ENCODE measurements around the gene SORCS3. TPM values are rescaled to one million over a fixed set of nuclear protein-coding genes. Genes with fewer than 3 reads are reported as not detected.

The SORCS3 gene
- total and polyA plus RNA-seq, 4 donors = 0.93 TPM; not detected in 3

GRCh38 chr10:105145711-105146110 lies 504.6 kb downstream of the SORCS3 start:
- Histone ChIP-seq H3K9ac (ENCODE audit: low read depth in 1 of 2, low read length in 2 of 2) (no peak overlapping the region), H3K9me3 (ENCODE audit: control insufficient read depth in 4 of 4, low read length in 3 of 4) (no peaks in the 10 kb centered on the region), H3K4me1 (ENCODE audit: control insufficient read depth in 4 of 4, insufficient read depth in 4 of 4, low read length in 3 of 4) (no peaks in the 10 kb centered on the region), H3K27me3 (ENCODE audit: control insufficient read depth in 4 of 4, insufficient read depth in 4 of 4, low read length in 3 of 4) (no peaks in the 10 kb centered on the region), H3K4me3 (ENCODE audit: low read depth in 1 of 3, low read length in 3 of 3) (no peak overlapping the region), H3K27ac (ENCODE audit: low read depth in 1 of 2, low read length in 2 of 2) (no peak overlapping the region), H3K36me3 (ENCODE audit: control insufficient read depth in 4 of 4, insufficient read depth in 3 of 4, low read depth in 1 of 4, low read length in 3 of 4) (no peaks in the 10 kb centered on the region)
- TF ChIP-seq YY1 (IDR thresholded peaks at IDR 0.05) (no peak), RXRA (IDR thresholded peaks at IDR 0.05) (no peak), GABPA (IDR thresholded peaks at IDR 0.05 in 1 of 2, conservative IDR thresholded peaks at IDR 0.05 in 1 of 2) (no peak), NR2F2 (IDR thresholded peaks at IDR 0.05) (no peak), EGR1 (IDR thresholded peaks at IDR 0.05; ENCODE audit: low read depth in 2 of 2) (no peak), SP1 (IDR thresholded peaks at IDR 0.05) (no peak), REST (IDR thresholded peaks at IDR 0.05) (no peak), FOXA2 (IDR thresholded peaks at IDR 0.05) (no peak), RAD21 (IDR thresholded peaks at IDR 0.05) (no peak), HNF4A (conservative IDR thresholded peaks at IDR 0.05) (no peak), TAF1 (conservative IDR thresholded peaks at IDR 0.05) (no peak), FOXA1 (IDR thresholded peaks at IDR 0.05) (no peak), HNF4G (IDR thresholded peaks at IDR 0.05) (no peak), JUND (IDR thresholded peaks at IDR 0.05) (no peak)
- TF ChIP-seq, protein P1, sequence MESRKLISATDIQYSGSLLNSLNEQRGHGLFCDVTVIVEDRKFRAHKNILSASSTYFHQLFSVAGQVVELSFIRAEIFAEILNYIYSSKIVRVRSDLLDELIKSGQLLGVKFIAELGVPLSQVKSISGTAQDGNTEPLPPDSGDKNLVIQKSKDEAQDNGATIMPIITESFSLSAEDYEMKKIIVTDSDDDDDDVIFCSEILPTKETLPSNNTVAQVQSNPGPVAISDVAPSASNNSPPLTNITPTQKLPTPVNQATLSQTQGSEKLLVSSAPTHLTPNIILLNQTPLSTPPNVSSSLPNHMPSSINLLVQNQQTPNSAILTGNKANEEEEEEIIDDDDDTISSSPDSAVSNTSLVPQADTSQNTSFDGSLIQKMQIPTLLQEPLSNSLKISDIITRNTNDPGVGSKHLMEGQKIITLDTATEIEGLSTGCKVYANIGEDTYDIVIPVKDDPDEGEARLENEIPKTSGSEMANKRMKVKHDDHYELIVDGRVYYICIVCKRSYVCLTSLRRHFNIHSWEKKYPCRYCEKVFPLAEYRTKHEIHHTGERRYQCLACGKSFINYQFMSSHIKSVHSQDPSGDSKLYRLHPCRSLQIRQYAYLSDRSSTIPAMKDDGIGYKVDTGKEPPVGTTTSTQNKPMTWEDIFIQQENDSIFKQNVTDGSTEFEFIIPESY (IDR thresholded peaks at IDR 0.05) = no peak
- TF ChIP-seq, protein P2, sequence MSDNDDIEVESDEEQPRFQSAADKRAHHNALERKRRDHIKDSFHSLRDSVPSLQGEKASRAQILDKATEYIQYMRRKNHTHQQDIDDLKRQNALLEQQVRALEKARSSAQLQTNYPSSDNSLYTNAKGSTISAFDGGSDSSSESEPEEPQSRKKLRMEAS (IDR thresholded peaks at IDR 0.05) = no peak
- TF ChIP-seq, protein P3, sequence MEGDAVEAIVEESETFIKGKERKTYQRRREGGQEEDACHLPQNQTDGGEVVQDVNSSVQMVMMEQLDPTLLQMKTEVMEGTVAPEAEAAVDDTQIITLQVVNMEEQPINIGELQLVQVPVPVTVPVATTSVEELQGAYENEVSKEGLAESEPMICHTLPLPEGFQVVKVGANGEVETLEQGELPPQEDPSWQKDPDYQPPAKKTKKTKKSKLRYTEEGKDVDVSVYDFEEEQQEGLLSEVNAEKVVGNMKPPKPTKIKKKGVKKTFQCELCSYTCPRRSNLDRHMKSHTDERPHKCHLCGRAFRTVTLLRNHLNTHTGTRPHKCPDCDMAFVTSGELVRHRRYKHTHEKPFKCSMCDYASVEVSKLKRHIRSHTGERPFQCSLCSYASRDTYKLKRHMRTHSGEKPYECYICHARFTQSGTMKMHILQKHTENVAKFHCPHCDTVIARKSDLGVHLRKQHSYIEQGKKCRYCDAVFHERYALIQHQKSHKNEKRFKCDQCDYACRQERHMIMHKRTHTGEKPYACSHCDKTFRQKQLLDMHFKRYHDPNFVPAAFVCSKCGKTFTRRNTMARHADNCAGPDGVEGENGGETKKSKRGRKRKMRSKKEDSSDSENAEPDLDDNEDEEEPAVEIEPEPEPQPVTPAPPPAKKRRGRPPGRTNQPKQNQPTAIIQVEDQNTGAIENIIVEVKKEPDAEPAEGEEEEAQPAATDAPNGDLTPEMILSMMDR (IDR thresholded peaks at IDR 0.05; ENCODE audit: low read depth, low read length, missing input control) = no peak
- DNase-seq (ENCODE audit: low spot score) = no peak
- WGBS = 54% methylated on average over 2 of the region's 2 CpGs

- Histone ChIP-seq H3K27ac (ENCODE audit: low read depth in 1 of 2, low read length in 2 of 2) (no peak overlapping the region), H3K36me3 (ENCODE audit: control insufficient read depth in 4 of 4, insufficient read depth in 3 of 4, low read depth in 1 of 4, low read length in 3 of 4) (no peaks in the 10 kb centered on the region), H3K4me3 (ENCODE audit: low read depth in 1 of 3, low read length in 3 of 3) (no peak overlapping the region), H3K4me1 (ENCODE audit: control insufficient read depth in 4 of 4, insufficient read depth in 4 of 4, low read length in 3 of 4) (no peaks in the 10 kb centered on the region), H3K9me3 (ENCODE audit: control insufficient read depth in 4 of 4, low read length in 3 of 4) (no peaks in the 10 kb centered on the region), H3K9ac (ENCODE audit: low read depth in 1 of 2, low read length in 2 of 2) (no peak overlapping the region), H3K27me3 (ENCODE audit: control insufficient read depth in 4 of 4, insufficient read depth in 4 of 4, low read length in 3 of 4) (no peaks in the 10 kb centered on the region)
- 96% methylated on average over 2 of the region's 2 CpGs for WGBS
- TF ChIP-seq, protein P1 (IDR thresholded peaks at IDR 0.05) = no peak
- TF ChIP-seq FOXA1 (IDR thresholded peaks at IDR 0.05) (no peak), RAD21 (IDR thresholded peaks at IDR 0.05) (no peak), HNF4G (IDR thresholded peaks at IDR 0.05) (no peak), TAF1 (conservative IDR thresholded peaks at IDR 0.05) (no peak), GABPA (IDR thresholded peaks at IDR 0.05 in 1 of 2, conservative IDR thresholded peaks at IDR 0.05 in 1 of 2) (no peak), NR2F2 (IDR thresholded peaks at IDR 0.05) (no peak), HNF4A (conservative IDR thresholded peaks at IDR 0.05) (no peak), YY1 (IDR thresholded peaks at IDR 0.05) (no peak), EGR1 (IDR thresholded peaks at IDR 0.05; ENCODE audit: low read depth in 2 of 2) (no peak), FOXA2 (IDR thresholded peaks at IDR 0.05) (no peak), JUND (IDR thresholded peaks at IDR 0.05) (no peak)
- TF ChIP-seq, protein P2 (IDR thresholded peaks at IDR 0.05) = no peak
- TF ChIP-seq, protein P3 (IDR thresholded peaks at IDR 0.05; ENCODE audit: low read depth, low read length, missing input control) = no peak
- TF ChIP-seq, protein P4, sequence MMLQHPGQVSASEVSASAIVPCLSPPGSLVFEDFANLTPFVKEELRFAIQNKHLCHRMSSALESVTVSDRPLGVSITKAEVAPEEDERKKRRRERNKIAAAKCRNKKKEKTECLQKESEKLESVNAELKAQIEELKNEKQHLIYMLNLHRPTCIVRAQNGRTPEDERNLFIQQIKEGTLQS (IDR thresholded peaks at IDR 0.05) = no peak
- no peak for DNase-seq (ENCODE audit: low spot score)
These were observed 505.3 kb downstream of the SORCS3 start for GRCh38 chr10:105146436-105146835.
